Measurements from ENCODE around the gene CANT1. TPM values are rescaled to one million over a fixed set of nuclear protein-coding genes. Genes with fewer than 3 reads are reported as not detected.

CANT1 gene
- total RNA-seq, 1 donor from 2014 or later = 66.3 TPM

- no peak for DNase-seq (ENCODE audit: low spot score, unreplicated experiment)
- TF ChIP-seq CTCF (IDR thresholded peaks at IDR 0.05; ENCODE audit: unreplicated experiment) = peak; percentile 14
- no peaks in the 10 kb centered on the region for H3K9me3 Mint-ChIP-seq (ENCODE audit: low read depth)
- no peaks in the 10 kb centered on the region for H3K27me3 Mint-ChIP-seq
- peaks cover 9% of the 10 kb centered on the region for H3K36me3 Mint-ChIP-seq (ENCODE audit: insufficient read depth)
- peak overlapping the region; percentile 20 for H3K4me3 Mint-ChIP-seq (ENCODE audit: low read depth)
- H3K4me1 Mint-ChIP-seq (ENCODE audit: low read depth) = peaks cover 9% of the 10 kb centered on the region
- peak overlapping the region; percentile 90 for H3K27ac Mint-ChIP-seq
Observed at GRCh38 chr17:78986048-78986648, 23.4 kb downstream of the CANT1 start.

- Mint-ChIP-seq H3K4me1 (ENCODE audit: low read depth) (peaks cover 9% of the 10 kb centered on the region), H3K27ac (no peak overlapping the region), H3K4me3 (ENCODE audit: low read depth) (no peak overlapping the region), H3K36me3 (ENCODE audit: insufficient read depth) (peaks cover 6% of the 10 kb centered on the region), H3K27me3 (no peaks in the 10 kb centered on the region), H3K9me3 (ENCODE audit: low read depth) (no peaks in the 10 kb centered on the region)
- no peak for DNase-seq (ENCODE audit: low spot score, unreplicated experiment)
- no peak for TF ChIP-seq CTCF (IDR thresholded peaks at IDR 0.05; ENCODE audit: unreplicated experiment)
Observed at GRCh38 chr17:78985395-78985794, 24.2 kb downstream of the CANT1 start.

GRCh38 chr17:78981010-78981888, 28.3 kb downstream of the CANT1 start:
- H3K4me3 Mint-ChIP-seq (ENCODE audit: low read depth) = no peak overlapping the region
- no peaks in the 10 kb centered on the region for H3K27me3 Mint-ChIP-seq
- no peaks in the 10 kb centered on the region for H3K9me3 Mint-ChIP-seq (ENCODE audit: low read depth)
- peaks cover 3% of the 10 kb centered on the region for H3K4me1 Mint-ChIP-seq (ENCODE audit: low read depth)
- H3K27ac Mint-ChIP-seq = peak overlapping the region; percentile 64
- no peak for TF ChIP-seq CTCF (IDR thresholded peaks at IDR 0.05; ENCODE audit: unreplicated experiment)
- H3K36me3 Mint-ChIP-seq (ENCODE audit: insufficient read depth) = no peaks in the 10 kb centered on the region
- no peak for DNase-seq (ENCODE audit: low spot score, unreplicated experiment)

GRCh38 chr17:78980624-78980972, 29.0 kb downstream of the CANT1 start:
- no peak overlapping the region for H3K4me3 Mint-ChIP-seq (ENCODE audit: low read depth)
- no peaks in the 10 kb centered on the region for H3K27me3 Mint-ChIP-seq
- no peak for DNase-seq (ENCODE audit: low spot score, unreplicated experiment)
- TF ChIP-seq CTCF (IDR thresholded peaks at IDR 0.05; ENCODE audit: unreplicated experiment) = no peak
- peaks cover 3% of the 10 kb centered on the region for H3K4me1 Mint-ChIP-seq (ENCODE audit: low read depth)
- H3K9me3 Mint-ChIP-seq (ENCODE audit: low read depth) = no peaks in the 10 kb centered on the region
- no peaks in the 10 kb centered on the region for H3K36me3 Mint-ChIP-seq (ENCODE audit: insufficient read depth)
- H3K27ac Mint-ChIP-seq = no peak overlapping the region

- H3K4me3 Mint-ChIP-seq (ENCODE audit: low read depth) = peak within 1 kb of the TSS; percentile 40
Observed at GRCh38 chr17:78979780-78980623, 29.6 kb downstream of the CANT1 start, which contains the start of gene LGALS3BP. Gene LGALS3BP (minus strand): TSS chr17:78979923. CDS start chr17:78977191, 2,732 bp downstream.

More at GRCh38 chr17:78979780-78980623, 29.6 kb downstream of the CANT1 start, which contains the start of gene LGALS3BP:
- H3K36me3 Mint-ChIP-seq (ENCODE audit: insufficient read depth) = no peaks in the 10 kb centered on the region
- peak; percentile 19 for DNase-seq (ENCODE audit: low spot score, unreplicated experiment)
- H3K27ac Mint-ChIP-seq = peak within 1 kb of the TSS; percentile 81
- H3K27me3 Mint-ChIP-seq = no peaks in the 10 kb centered on the region
- H3K9me3 Mint-ChIP-seq (ENCODE audit: low read depth) = no peaks in the 10 kb centered on the region
- H3K4me1 Mint-ChIP-seq (ENCODE audit: low read depth) = peaks cover 3% of the 10 kb centered on the region
- no peak for TF ChIP-seq CTCF (IDR thresholded peaks at IDR 0.05; ENCODE audit: unreplicated experiment)

All from progenitor cell of endocrine pancreas (in vitro differentiated cells).